ENCODE data around the gene RGMA.

DNA sequence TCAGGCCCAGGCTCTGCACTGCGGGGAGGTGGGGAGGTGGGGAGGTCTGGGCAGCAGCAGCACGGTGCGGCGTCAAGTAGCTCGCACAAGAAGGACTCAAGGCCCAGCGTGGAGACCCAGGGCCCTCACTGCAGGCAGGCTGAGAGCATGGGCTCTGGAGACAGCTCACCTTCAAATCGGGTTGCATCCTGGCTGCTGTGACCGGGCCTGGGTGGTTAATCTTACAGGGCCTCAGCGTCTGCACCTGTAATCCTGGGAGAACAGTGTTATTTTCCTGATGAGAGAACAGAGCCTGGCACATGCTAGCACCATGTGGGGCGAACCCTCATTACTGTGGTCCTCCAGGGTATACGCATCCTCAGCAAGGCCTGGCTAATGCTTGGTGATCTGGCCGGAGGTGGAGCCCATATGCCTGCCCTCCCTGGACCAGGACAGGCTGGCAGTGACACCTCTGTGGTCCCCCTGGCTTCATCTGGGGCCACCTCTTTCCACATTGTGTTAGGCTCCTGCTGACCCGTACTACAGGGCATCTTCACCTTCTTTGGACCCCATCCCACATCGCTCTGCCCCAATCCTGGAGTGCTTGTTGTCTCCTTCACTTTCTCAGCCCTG, 55.5 kb downstream of the RGMA start:
- TF ChIP-seq PAX5 (IDR thresholded peaks at IDR 0.05; ENCODE audit: insufficient read depth, low read length, severe bottlenecking), result no peak
- TF ChIP-seq TAF1 (IDR thresholded peaks at IDR 0.05; ENCODE audit: low read depth, low read length), result no peak
- no peak for TF ChIP-seq POLR2A (IDR thresholded peaks at IDR 0.05; ENCODE audit: low read depth, low read length)
- no peak for TF ChIP-seq POLR2AphosphoS5 (IDR thresholded peaks at IDR 0.05; ENCODE audit: low read depth, low read length)

All from GM12891 (cell line).